ENCODE results near the gene ZDHHC14.

Gene ZDHHC14

GRCh38 chr6:157368359-157369049, 12.5 kb upstream of the ZDHHC14 start:
- Histone ChIP-seq H3K4me2 (ENCODE audit: low read length) (no peak overlapping the region), H3F3A (ENCODE audit: control insufficient read depth, insufficient read depth) (peaks cover 10% of the 10 kb centered on the region), H3K36me3 (ENCODE audit: control insufficient read depth, low read length) (no peaks in the 10 kb centered on the region), H3K79me2 (ENCODE audit: control insufficient read depth, low read length) (no peaks in the 10 kb centered on the region), H3K27me3 (ENCODE audit: control insufficient read depth, low read length) (peaks cover 49% of the 10 kb centered on the region), H3K4me3 (ENCODE audit: low read length) (no peak overlapping the region), H3K27ac (ENCODE audit: low read depth, low read length) (no peak overlapping the region), H4K20me1 (ENCODE audit: control insufficient read depth, insufficient read depth, low read depth, low read length) (no peaks in the 10 kb centered on the region), H3K9me2 (replicated peaks; ENCODE audit: control insufficient read depth, low read length) (no peaks in the 10 kb centered on the region), H3K9me3 (ENCODE audit: control insufficient read depth, insufficient read depth, low read length) (no peaks in the 10 kb centered on the region), H3K4me1 (ENCODE audit: control insufficient read depth, low read length) (peaks cover 21% of the 10 kb centered on the region)
- no peak for TF ChIP-seq EZH2phosphoT487 (IDR thresholded peaks at IDR 0.05; ENCODE audit: borderline replicate concordance, low read length)
- TF ChIP-seq CTCF (IDR thresholded peaks at IDR 0.05; ENCODE audit: low read depth, low read length, poor library complexity, severe bottlenecking): no peak

GRCh38 chr6:157370755-157371154, 10.2 kb upstream of the ZDHHC14 start:
- Histone ChIP-seq H3K9me3 (ENCODE audit: control insufficient read depth, insufficient read depth, low read length) (no peaks in the 10 kb centered on the region), H3F3A (ENCODE audit: control insufficient read depth, insufficient read depth) (peaks cover 10% of the 10 kb centered on the region), H4K20me1 (ENCODE audit: control insufficient read depth, insufficient read depth, low read depth, low read length) (no peaks in the 10 kb centered on the region), H3K79me2 (ENCODE audit: control insufficient read depth, low read length) (no peaks in the 10 kb centered on the region), H3K27me3 (ENCODE audit: control insufficient read depth, low read length) (peaks cover 46% of the 10 kb centered on the region), H3K36me3 (ENCODE audit: control insufficient read depth, low read length) (no peaks in the 10 kb centered on the region), H3K9me2 (replicated peaks; ENCODE audit: control insufficient read depth, low read length) (no peaks in the 10 kb centered on the region), H3K4me3 (ENCODE audit: low read length) (no peak overlapping the region), H3K4me2 (ENCODE audit: low read length) (no peak overlapping the region), H3K27ac (ENCODE audit: low read depth, low read length) (no peak overlapping the region), H3K4me1 (ENCODE audit: control insufficient read depth, low read length) (peaks cover 21% of the 10 kb centered on the region)
- TF ChIP-seq EZH2phosphoT487 (IDR thresholded peaks at IDR 0.05; ENCODE audit: borderline replicate concordance, low read length): no peak
- TF ChIP-seq CTCF (IDR thresholded peaks at IDR 0.05; ENCODE audit: low read depth, low read length, poor library complexity, severe bottlenecking): no peak

GRCh38 chr6:157372501-157373280, 8.3 kb upstream of the ZDHHC14 start:
- Histone ChIP-seq H3K9me3 (ENCODE audit: control insufficient read depth, insufficient read depth, low read length) (no peaks in the 10 kb centered on the region), H3K4me1 (ENCODE audit: control insufficient read depth, low read length) (peaks cover 21% of the 10 kb centered on the region), H3K4me3 (ENCODE audit: low read length) (no peak overlapping the region), H3K27ac (ENCODE audit: low read depth, low read length) (no peak overlapping the region), H4K20me1 (ENCODE audit: control insufficient read depth, insufficient read depth, low read depth, low read length) (peaks cover 3% of the 10 kb centered on the region; the same call in 1 of the 2 replicates), H3K4me2 (ENCODE audit: low read length) (no peak overlapping the region), H3K9me2 (replicated peaks; ENCODE audit: control insufficient read depth, low read length) (no peaks in the 10 kb centered on the region), H3K36me3 (ENCODE audit: control insufficient read depth, low read length) (no peaks in the 10 kb centered on the region), H3K27me3 (ENCODE audit: control insufficient read depth, low read length) (peaks cover 36% of the 10 kb centered on the region), H3F3A (ENCODE audit: control insufficient read depth, insufficient read depth) (peaks cover 10% of the 10 kb centered on the region), H3K79me2 (ENCODE audit: control insufficient read depth, low read length) (no peaks in the 10 kb centered on the region)
- no peak for TF ChIP-seq CTCF (IDR thresholded peaks at IDR 0.05; ENCODE audit: low read depth, low read length, poor library complexity, severe bottlenecking)
- TF ChIP-seq EZH2phosphoT487 (IDR thresholded peaks at IDR 0.05; ENCODE audit: borderline replicate concordance, low read length): no peak
